DLD1 (cell line): ENCODE measurements around the gene FNDC3A.

Experiments used
- in situ Hi-C: cut with HindIII; loops from 2 replicates; pipeline ENCODE4 v1.10.0; 2017; ENCODE audit warnings: low sequenced_read_pairs

The FNDC3A gene, protein sequence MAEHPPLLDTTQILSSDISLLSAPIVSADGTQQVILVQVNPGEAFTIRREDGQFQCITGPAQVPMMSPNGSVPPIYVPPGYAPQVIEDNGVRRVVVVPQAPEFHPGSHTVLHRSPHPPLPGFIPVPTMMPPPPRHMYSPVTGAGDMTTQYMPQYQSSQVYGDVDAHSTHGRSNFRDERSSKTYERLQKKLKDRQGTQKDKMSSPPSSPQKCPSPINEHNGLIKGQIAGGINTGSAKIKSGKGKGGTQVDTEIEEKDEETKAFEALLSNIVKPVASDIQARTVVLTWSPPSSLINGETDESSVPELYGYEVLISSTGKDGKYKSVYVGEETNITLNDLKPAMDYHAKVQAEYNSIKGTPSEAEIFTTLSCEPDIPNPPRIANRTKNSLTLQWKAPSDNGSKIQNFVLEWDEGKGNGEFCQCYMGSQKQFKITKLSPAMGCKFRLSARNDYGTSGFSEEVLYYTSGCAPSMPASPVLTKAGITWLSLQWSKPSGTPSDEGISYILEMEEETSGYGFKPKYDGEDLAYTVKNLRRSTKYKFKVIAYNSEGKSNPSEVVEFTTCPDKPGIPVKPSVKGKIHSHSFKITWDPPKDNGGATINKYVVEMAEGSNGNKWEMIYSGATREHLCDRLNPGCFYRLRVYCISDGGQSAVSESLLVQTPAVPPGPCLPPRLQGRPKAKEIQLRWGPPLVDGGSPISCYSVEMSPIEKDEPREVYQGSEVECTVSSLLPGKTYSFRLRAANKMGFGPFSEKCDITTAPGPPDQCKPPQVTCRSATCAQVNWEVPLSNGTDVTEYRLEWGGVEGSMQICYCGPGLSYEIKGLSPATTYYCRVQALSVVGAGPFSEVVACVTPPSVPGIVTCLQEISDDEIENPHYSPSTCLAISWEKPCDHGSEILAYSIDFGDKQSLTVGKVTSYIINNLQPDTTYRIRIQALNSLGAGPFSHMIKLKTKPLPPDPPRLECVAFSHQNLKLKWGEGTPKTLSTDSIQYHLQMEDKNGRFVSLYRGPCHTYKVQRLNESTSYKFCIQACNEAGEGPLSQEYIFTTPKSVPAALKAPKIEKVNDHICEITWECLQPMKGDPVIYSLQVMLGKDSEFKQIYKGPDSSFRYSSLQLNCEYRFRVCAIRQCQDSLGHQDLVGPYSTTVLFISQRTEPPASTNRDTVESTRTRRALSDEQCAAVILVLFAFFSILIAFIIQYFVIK

DNA sequence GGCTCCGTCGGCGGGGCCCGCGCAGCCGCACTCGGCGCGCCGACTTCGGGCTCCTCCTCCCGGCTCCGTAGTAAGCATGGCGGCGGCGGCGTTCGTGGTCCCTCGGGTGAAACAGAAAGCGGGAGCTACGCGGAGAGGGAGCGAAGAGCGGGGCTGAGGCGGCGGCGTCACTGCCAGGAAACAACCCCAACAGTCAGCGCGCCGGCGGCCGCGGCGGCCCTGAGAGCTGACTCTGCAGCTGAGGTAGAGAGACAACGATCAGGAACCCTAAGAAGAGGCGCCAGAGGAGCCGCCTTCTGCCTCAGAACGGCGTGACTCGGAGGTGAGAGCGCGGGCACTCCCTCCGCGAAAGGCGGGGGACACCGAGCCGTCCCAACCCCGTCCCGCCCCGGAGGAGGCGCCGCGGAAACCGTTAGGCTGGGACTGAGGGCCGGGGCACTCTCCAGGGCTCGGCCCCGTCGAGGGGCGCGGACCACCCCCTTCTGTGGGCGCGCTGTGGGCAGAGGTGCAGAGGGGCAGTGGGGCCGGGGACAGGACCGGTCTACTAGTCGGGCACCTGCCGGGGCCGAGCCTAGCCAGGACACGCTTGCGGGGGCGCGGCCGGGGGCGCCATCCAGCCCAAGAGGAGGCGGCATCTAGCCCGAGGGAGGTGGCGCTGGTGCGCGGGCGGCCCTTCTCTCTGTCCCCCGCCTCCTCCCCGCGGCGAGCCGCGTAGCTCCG, at the start of gene FNDC3A:
Gene FNDC3A (plus strand): TSS at position 57 of the 720 bp plus-strand sequence. CDS start 30,279 bp downstream, outside the sequence.
- in situ Hi-C loops: loop anchor here (10.0 kb wide), 1 partner anchor 71 kb away; no protein-coding TSS in a partner anchor

- in situ Hi-C loops: no loop called here
These were observed 46.8 kb upstream of the FNDC3A start for GRCh38 chr13:48928757-48929430.

GRCh38 chr13:48930918-48931317, 44.8 kb upstream of the FNDC3A start:
- in situ Hi-C loops: no loop called here

DNA sequence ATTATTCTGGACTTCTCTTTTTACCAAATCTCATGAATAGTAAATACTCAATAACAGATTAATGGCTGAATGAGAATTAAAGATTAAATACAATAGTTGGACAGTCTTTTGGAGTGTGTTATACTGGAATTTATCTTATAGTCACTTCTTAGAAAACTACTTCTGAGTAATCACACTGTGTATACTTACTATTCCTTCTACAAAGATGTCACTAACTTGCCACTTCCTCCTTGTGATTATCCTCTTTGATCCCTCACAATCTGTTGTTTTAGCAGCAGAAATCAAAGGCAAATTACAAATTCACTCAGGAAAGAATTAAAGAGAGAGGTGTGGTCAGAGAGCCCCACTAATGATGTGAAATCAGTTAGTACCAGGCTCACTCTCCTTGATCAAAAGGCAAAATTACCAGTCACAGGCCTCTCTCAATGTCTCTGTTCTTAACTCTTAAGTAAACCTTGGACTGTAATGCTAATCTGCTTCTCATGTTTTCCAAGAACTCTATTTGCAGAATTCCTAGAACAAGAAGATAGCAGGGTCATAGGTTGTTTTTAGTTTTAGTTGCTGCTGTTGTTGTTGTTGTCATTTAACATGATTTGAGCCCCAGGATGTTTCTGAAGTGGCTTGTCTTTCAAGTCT, 37.3 kb upstream of the FNDC3A start:
- in situ Hi-C loops: no loop called here

- in situ Hi-C loops: no loop called here
These were observed 36.0 kb upstream of the FNDC3A start for GRCh38 chr13:48939728-48940127.

GRCh38 chr13:48942131-48942530, 33.6 kb upstream of the FNDC3A start:
- in situ Hi-C loops: no loop called here

GRCh38 chr13:48944221-48944620, 31.5 kb upstream of the FNDC3A start:
- in situ Hi-C loops: no loop called here

- in situ Hi-C loops: no loop called here
These were observed 30.1 kb upstream of the FNDC3A start for GRCh38 chr13:48945626-48946025.

- in situ Hi-C loops: no loop called here
These were observed 29.5 kb upstream of the FNDC3A start for GRCh38 chr13:48946163-48946562.

DNA sequence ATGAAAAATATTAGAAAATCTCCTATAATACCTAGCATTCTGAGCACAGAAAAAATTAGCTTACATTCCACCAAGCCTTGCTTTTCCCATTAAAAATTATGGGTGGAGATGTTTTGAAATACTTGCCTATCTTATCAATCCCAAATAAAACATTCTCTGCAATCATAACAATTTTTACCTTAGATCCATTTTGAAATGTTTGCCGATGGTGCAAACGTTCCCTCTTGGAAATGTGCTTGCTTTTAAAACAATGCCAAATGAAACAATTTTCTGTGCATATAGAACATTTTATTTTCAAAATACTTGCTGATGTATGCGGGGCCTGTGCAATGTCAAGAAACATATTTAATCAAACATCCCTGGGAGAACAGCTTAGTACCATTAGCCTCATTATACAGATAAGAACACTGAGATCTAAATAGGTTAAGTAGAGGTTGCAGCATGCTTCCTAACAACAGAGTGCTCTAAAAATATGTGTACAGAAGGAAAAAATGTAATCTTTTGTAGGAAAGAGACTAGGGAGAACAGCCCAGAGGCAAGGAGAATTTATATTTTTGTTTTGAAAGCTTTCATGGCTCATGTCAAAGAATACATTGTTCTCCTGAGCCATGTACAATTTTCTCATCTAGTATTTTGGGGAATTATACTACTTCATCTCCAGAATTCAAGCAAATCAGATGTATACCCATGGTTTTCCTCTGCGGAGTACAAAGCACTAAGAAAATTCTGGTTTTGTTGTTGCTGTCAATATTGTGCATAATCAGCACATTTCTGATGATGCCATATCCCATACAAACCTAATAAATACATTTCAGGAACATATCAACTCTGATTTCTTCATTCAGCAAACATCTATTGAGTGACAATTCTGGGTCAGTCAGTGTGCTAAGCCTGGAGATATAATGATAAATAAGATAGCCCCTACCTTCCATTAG, 25.9 kb upstream of the FNDC3A start:
- in situ Hi-C loops: no loop called here

DNA sequence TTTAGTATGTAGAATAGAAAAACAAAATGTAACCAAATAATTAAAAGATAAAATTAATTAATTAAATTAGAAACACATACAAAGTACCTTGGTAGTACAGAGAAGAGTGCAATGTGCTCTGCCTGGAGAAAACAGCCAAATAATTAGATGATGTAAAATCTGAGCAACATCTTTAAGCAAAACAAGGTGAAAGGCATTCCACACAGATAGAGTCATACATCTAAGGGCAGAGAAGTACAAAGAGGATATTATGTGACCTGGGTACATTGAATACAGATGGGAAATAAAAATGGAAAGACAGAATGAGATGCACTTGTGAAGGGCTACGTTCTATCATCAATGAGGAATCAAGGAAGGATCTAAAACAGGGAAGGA, 25.2 kb upstream of the FNDC3A start:
- in situ Hi-C loops: no loop called here

DNA sequence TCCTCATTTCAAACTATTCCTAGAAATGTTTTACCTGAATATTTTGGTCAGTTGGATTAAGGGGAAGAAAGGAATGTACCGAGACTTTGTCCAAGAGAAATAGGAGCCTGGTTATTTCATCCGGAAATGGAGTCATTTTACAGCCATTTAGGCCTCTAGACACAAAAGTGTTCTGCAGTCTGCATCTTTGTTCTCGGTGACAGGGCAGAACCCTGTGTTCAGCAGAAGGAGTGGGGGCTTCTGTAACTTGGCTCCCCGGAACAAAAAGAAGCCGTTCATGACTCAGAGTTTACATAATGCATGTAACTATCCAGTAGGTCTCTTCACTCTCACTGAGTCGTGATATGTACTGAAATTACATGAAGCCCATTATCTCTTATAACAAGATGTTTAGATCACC, 21.6 kb upstream of the FNDC3A start:
- in situ Hi-C loops: no loop called here

DNA sequence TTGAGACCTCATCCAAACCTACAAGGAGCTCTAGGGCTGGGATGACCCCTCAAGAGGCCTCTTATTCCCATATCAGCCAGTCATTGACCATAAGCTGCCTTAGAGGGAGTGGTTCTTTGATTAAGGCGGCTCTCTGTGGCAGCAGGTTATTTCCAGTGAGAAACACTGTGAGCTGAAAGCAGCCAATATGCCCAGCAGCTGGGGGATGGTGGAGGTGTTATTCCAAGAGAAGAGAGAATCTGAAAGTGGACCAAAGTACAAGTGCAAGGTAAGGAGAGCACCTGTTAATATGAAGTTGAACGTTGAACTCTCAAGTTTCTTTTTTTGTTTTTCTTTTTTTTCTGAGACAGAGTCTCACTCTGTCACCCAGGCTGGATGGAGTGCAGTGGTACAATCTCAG, 20.2 kb upstream of the FNDC3A start:
- in situ Hi-C loops: no loop called here

DNA sequence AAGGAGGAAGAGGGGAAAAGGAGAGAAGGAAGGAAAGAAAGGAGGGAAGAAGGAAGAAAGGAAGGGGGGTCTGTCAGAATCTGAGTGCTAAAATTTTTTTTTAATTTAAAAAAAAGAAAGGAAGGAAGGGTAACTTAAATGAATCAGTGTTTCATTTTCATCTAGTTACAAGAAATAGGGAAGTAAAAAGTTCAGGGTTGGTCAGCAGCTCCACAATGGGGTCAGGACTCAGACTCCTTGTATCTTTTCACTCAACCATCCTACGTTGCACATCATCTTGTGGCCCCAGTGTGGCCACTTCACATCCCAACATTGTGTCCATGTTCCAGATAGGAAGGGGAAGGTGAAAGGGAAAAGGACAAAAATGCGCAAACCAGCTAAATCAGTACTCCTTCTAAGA, 14.3 kb upstream of the FNDC3A start:
- in situ Hi-C loops: no loop called here

GRCh38 chr13:48962281-48962680, 13.4 kb upstream of the FNDC3A start:
- in situ Hi-C loops: no loop called here

DNA sequence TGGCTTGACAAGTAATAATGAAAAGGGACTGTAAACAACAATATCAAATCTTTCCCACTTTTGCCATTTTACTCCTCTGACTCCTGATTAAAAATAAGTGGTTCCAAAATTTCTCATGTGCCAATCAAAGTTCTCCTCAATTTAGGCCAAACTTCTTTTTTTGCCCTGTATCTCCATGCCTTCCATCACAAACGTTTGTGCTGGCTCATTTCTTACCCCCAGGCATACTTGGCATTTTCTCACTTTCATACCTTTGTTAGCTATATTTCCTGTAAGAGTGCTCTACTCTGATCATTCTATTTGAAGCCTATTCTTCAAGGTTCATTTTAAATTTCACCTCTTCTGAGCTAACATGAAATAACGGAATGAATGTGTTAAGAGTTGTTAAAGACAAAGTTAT, 10.0 kb upstream of the FNDC3A start:
- in situ Hi-C loops: no loop called here

- in situ Hi-C loops: loop anchor here (10.0 kb wide), 1 partner anchor 65 kb away; no protein-coding TSS in a partner anchor
These were observed 6.0 kb upstream of the FNDC3A start for GRCh38 chr13:48969685-48970084.

DNA sequence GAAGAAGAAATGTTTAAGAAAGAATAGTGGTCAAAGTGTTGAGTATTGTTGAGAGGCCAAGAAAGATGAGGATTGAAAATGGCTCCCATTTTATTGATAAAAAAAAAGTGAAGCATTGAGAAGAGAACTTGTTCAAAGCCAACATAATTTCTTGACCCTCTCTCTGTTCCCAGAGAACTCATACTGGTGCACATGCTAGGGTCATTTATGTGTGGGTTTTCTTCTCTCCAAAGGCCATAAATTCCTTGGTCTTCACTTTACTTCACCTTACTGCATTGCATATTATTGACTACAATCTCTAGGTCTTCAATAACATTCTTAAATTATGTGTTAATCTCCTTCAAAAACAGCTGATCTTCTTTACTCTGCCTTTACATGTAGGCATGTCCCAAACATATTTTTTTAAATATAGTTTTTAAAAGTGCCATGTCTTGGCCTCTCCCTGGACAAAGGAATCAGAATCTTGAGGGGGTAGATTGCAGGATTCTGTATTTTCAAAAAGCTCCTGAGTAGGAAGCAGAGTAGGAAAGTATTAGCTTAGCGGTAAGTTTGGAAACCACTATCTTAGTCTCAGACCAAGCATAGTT, 1.8 kb upstream of the FNDC3A start:
- in situ Hi-C loops: loop anchor here (10.0 kb wide), 1 partner anchor 69 kb away; no protein-coding TSS in a partner anchor
